Measurements from ENCODE around the gene TERT. TPM values are rescaled to one million over a fixed set of nuclear protein-coding genes. Genes with fewer than 3 reads are reported as not detected.

TERT gene
- polyA plus RNA-seq, 1 experiment: not detected

DNA sequence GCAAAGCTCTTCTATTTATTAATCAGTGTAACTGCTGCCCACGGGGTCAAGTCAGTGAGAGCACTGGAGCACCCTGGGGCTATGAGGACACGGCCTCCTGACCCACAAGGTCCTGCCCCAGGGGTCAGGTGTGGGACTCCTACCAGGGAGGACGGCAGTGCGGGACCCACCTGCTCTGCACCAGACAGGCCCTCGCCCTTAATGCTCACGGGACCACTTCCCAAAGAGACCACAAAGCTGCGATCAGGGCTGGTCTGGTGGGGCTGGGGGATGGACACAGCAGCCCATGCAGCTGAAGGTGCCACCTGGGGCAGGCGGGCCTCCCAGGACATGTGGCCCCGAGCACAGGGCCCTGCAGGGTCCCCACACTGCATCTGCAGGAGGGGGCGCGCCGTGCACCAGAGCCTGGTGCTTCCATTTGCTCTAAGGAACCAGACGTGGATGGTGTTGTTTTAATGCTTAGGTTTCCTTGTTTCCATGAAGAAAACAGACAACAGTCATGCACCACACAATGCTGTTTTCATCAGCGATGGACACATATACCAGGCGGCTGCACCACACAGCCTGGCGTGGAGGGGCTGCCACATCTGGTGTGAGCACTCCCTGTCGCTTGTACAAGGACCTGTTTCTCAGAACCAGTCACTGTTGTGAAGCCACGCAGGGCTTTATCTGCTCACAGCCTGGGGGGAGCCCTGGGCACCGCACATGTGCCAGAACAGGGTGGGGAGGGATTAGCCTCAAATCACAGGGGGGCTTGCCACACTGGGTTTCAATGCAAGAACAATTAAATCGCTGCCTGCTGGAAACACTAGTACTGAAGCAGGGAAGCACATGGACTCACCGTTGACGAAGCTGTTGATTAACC lies 27.4 kb upstream of the TERT start:
- POLR2A ChIA-PET: no interaction called here
- CTCF ChIA-PET: no interaction called here

GRCh38 chr5:1321576-1321975 lies 26.7 kb upstream of the TERT start:
- no peaks in the 10 kb centered on the region for H3K27me3 ChIP-seq (ENCODE audit: control insufficient read depth, insufficient read depth, low read length)
- ChIA-PET CTCF (interaction anchor here (0.6 kb wide), 1 partner anchor 350 kb away, joined by 4 read pairs; no protein-coding TSS in a partner anchor), POLR2A (no interaction called here)
- H3K4me3 ChIP-seq (ENCODE audit: low read depth, low read length): no peak overlapping the region
- no peak for DNase-seq (ENCODE audit: low read depth, low spot score)
- H3K27ac ChIP-seq (ENCODE audit: low read depth, low read length): no peak overlapping the region
- no peak for TF ChIP-seq CTCF (IDR thresholded peaks at IDR 0.05; ENCODE audit: low read depth, low read length)
- H3K9me3 ChIP-seq (ENCODE audit: control insufficient read depth, insufficient read depth, low read length): peaks cover 3% of the 10 kb centered on the region; the same call in 1 of the 2 replicates

More for the DNA sequence above, 27.4 kb upstream of the TERT start:
- no peak for TF ChIP-seq CTCF (IDR thresholded peaks at IDR 0.05; ENCODE audit: low read depth, low read length)
- Histone ChIP-seq H3K9me3 (ENCODE audit: control insufficient read depth, insufficient read depth, low read length) (peaks cover 3% of the 10 kb centered on the region; the same call in 1 of the 2 replicates), H3K27me3 (ENCODE audit: control insufficient read depth, insufficient read depth, low read length) (no peaks in the 10 kb centered on the region), H3K4me3 (ENCODE audit: low read depth, low read length) (no peak overlapping the region), H3K27ac (ENCODE audit: low read depth, low read length) (no peak overlapping the region)
- no peak for DNase-seq (ENCODE audit: low read depth, low spot score)

- DNase-seq (ENCODE audit: low read depth, low spot score): no peak
- TF ChIP-seq CTCF (IDR thresholded peaks at IDR 0.05; ENCODE audit: low read depth, low read length): no peak
- ChIA-PET POLR2A (no interaction called here), CTCF (interaction anchor here (0.6 kb wide), 1 partner anchor 350 kb away, joined by 4 read pairs; no protein-coding TSS in a partner anchor)
- H3K4me3 ChIP-seq (ENCODE audit: low read depth, low read length): no peak overlapping the region
- H3K27ac ChIP-seq (ENCODE audit: low read depth, low read length): no peak overlapping the region
- no peaks in the 10 kb centered on the region for H3K27me3 ChIP-seq (ENCODE audit: control insufficient read depth, insufficient read depth, low read length)
- no peaks in the 10 kb centered on the region; the same call in 1 of the 2 replicates for H3K9me3 ChIP-seq (ENCODE audit: control insufficient read depth, insufficient read depth, low read length)
Measured at GRCh38 chr5:1320436-1321344, 25.8 kb upstream of the TERT start.

- POLR2A ChIA-PET: no interaction called here
- Histone ChIP-seq H3K4me3 (ENCODE audit: low read depth, low read length) (no peak overlapping the region), H3K9me3 (ENCODE audit: control insufficient read depth, insufficient read depth, low read length) (no peaks in the 10 kb centered on the region; the same call in 1 of the 2 replicates), H3K27ac (ENCODE audit: low read depth, low read length) (no peak overlapping the region), H3K27me3 (ENCODE audit: control insufficient read depth, insufficient read depth, low read length) (no peaks in the 10 kb centered on the region)
- no peak for DNase-seq (ENCODE audit: low read depth, low spot score)
- TF ChIP-seq CTCF (IDR thresholded peaks at IDR 0.05; ENCODE audit: low read depth, low read length): no peak
- CTCF ChIA-PET: no interaction called here
Measured at GRCh38 chr5:1319436-1320256, 24.8 kb upstream of the TERT start.
